SK-N-SH (cell line): Measurements from ENCODE around the gene TUT4. TPM values are rescaled to one million over a fixed set of nuclear protein-coding genes. Genes with fewer than 3 reads are reported as not detected.

Experiments
- CTCF ChIA-PET: fragments of 300-600, 350-600 bp; formaldehyde crosslinking; extraction: SDS; loops from one replicate; lab custom pipeline; 2021; lab: Yijun Ruan, JAX
- POLR2A ChIA-PET: fragments of 350-600 bp; sonication (Branson Sonifier 250); formaldehyde crosslinking; extraction: SDS; loops from one replicate; lab custom pipeline; 2020; ENCODE audit warnings: antibody characterized with exemption, inconsistent platforms; lab: Yijun Ruan, JAX
- DNase-seq: peaks from one replicate; pipeline ENCODE4 v3.0.0; 2012
- H2AFZ ChIP-seq: fragments of 200-600 bp; sonication (generic); 2 replicates; pipeline ENCODE4 v1.8.1; 2016; ENCODE audit warnings: antibody characterized with exemption, mild to moderate bottlenecking, low read depth
- H3F3A ChIP-seq: fragments of 200-600 bp; sonication (generic); replicated peaks from 2 replicates; pipeline ENCODE3; 2016; ENCODE audit warnings: antibody characterized with exemption, mild to moderate bottlenecking; ENCODE audit not compliant: insufficient read depth
- H3K27ac ChIP-seq, 2 experiments: fragments of 200-500 bp in 1 of 2; fragments of 200-600 bp in 1 of 2; sonication (Bioruptor generic) in 1 of 2; sonication (generic), shearing (Covaris generic) in 1 of 2; 2 replicates each; pipeline versions ENCODE4 v1.5.1 to v1.6.1; 2014 to 2016; ENCODE audit warnings: low read depth in 2 of 2, inconsistent platforms in 1 of 2, low read length in 1 of 2, mild to moderate bottlenecking in 1 of 2, mixed read lengths in 1 of 2
- H3K27me3 ChIP-seq: fragments of 200-600 bp; sonication (generic), shearing (Covaris generic); 2 replicates; pipeline ENCODE4 v1.6.1; 2016; ENCODE audit warnings: mixed run types; ENCODE audit not compliant: insufficient read depth
- H3K36me3 ChIP-seq, 2 experiments: fragments of 200-500 bp in 1 of 2; fragments of 200-600 bp in 1 of 2; sonication (Bioruptor generic) in 1 of 2; sonication (generic) in 1 of 2; replicated peaks in 1 of 2; 2 replicates each; pipeline versions ENCODE3 to v1.5.1; 2014 to 2016; ENCODE audit warnings: low read length in 1 of 2, mild to moderate bottlenecking in 1 of 2; ENCODE audit not compliant: insufficient read depth in 2 of 2, control insufficient read depth in 1 of 2
- H3K4me1 ChIP-seq, 2 experiments: fragments of 200-500 bp in 1 of 2; fragments of 200-600 bp in 1 of 2; sonication (Bioruptor generic) in 1 of 2; sonication (generic), shearing (Covaris generic) in 1 of 2; 2 replicates each; pipeline versions ENCODE4 v1.5.1 to v1.6.1; 2014 to 2016; ENCODE audit warnings: low read depth in 1 of 2, low read length in 1 of 2, mixed run types in 1 of 2; ENCODE audit not compliant: insufficient read depth in 2 of 2, control insufficient read depth in 1 of 2
- H3K4me2 ChIP-seq: fragments of 200-600 bp; sonication (generic), shearing (Covaris generic); 2 replicates; pipeline ENCODE4 v1.6.1; 2017; ENCODE audit warnings: mixed run types
- H3K4me3 ChIP-seq, 2 experiments: fragments of 200-500 bp in 1 of 2; fragments of 200-600 bp in 1 of 2; sonication (Bioruptor generic) in 1 of 2; sonication (generic), shearing (Covaris generic) in 1 of 2; 2 replicates each; pipeline versions ENCODE4 v1.5.1 to v1.8.1; 2014 to 2016; ENCODE audit warnings: low read depth in 2 of 2, inconsistent platforms in 1 of 2, low read length in 1 of 2, mild to moderate bottlenecking in 1 of 2, mixed read lengths in 1 of 2, moderate library complexity in 1 of 2
- H3K79me2 ChIP-seq: fragments of 200-600 bp; sonication (generic); 2 replicates; pipeline ENCODE4 v1.8.1; 2017; ENCODE audit warnings: mild to moderate bottlenecking; ENCODE audit not compliant: insufficient read depth
- H3K9ac ChIP-seq: fragments of 200-600 bp; sonication (generic); 2 replicates; pipeline ENCODE4 v1.6.1; 2017; ENCODE audit warnings: mixed run types
- H3K9me2 ChIP-seq: fragments of 200-600 bp; sonication (generic); 2 replicates; pipeline ENCODE4 v1.6.1; 2017; ENCODE audit warnings: mixed run types
- H3K9me3 ChIP-seq: fragments of 200-600 bp; sonication (generic); 2 replicates; pipeline ENCODE4 v1.6.1; 2017; ENCODE audit warnings: mixed run types, mild to moderate bottlenecking, moderate library complexity
- H4K20me1 ChIP-seq: fragments of 200-600 bp; sonication (generic); 2 replicates; pipeline ENCODE4 v1.6.1; 2017; ENCODE audit warnings: mild to moderate bottlenecking, mixed run types; ENCODE audit not compliant: insufficient read depth
- CHD2 ChIP-seq: fragments of 150-350 bp; IDR thresholded peaks from 2 replicates; pipeline ENCODE4 v1.6.1; 2018; ENCODE audit warnings: low read length; ENCODE audit not compliant: partially characterized antibody
- EP300 ChIP-seq, 2 experiments: IDR thresholded peaks; 2 replicates each; pipeline versions ENCODE4 v1.4.0 to v1.6.1; 2012; ENCODE audit warnings: borderline replicate concordance in 1 of 2, low read depth in 1 of 2, low read length in 1 of 2
- EZH2phosphoT487 ChIP-seq: fragments of 200-600 bp; sonication (generic); IDR thresholded peaks from 2 replicates; pipeline ENCODE4 v1.6.1; 2017; ENCODE audit warnings: low read depth, mixed run types, mild to moderate bottlenecking, antibody characterized with exemption, moderate library complexity, borderline replicate concordance
- FOSL2 ChIP-seq: IDR thresholded peaks from 2 replicates; pipeline ENCODE4 v1.4.0; 2012; ENCODE audit warnings: low read depth, mild to moderate bottlenecking, moderate library complexity, borderline replicate concordance
- FOXM1 ChIP-seq: IDR thresholded peaks from 2 replicates; pipeline ENCODE4 v1.4.0; 2012; ENCODE audit warnings: low read depth, mild to moderate bottlenecking
- GABPA ChIP-seq: IDR thresholded peaks from 2 replicates; pipeline ENCODE4 v1.4.0; 2012; ENCODE audit warnings: low read depth, mild to moderate bottlenecking
- MXI1 ChIP-seq: IDR thresholded peaks from 2 replicates; pipeline ENCODE4 v1.6.1; 2012; ENCODE audit warnings: mild to moderate bottlenecking, low read depth, low read length, improper control_type of control experiment
- NRF1 ChIP-seq: IDR thresholded peaks from 2 replicates; pipeline ENCODE4 v1.6.1; 2012; ENCODE audit warnings: low read depth, mild to moderate bottlenecking, low read length
- RFX5 ChIP-seq: IDR thresholded peaks from 2 replicates; pipeline ENCODE4 v1.6.1; 2012; ENCODE audit warnings: mild to moderate bottlenecking, improper control_type of control experiment, low read length
- TAF1 ChIP-seq: IDR thresholded peaks from 2 replicates; pipeline ENCODE4 v1.6.1; 2012; ENCODE audit warnings: low read depth, mild to moderate bottlenecking, low read length, moderate library complexity, borderline replicate concordance
- TCF12 ChIP-seq: IDR thresholded peaks from 2 replicates; pipeline ENCODE4 v1.4.0; 2012
- TEAD4 ChIP-seq: IDR thresholded peaks from 2 replicates; pipeline ENCODE4 v1.4.0; 2012; ENCODE audit warnings: mild to moderate bottlenecking, borderline replicate concordance; ENCODE audit not compliant: insufficient read depth
- YY1 ChIP-seq: IDR thresholded peaks from 2 replicates; pipeline ENCODE4 v1.4.0; 2012; ENCODE audit warnings: low read depth, mild to moderate bottlenecking
- WGBS: methylation state at CpG from one replicate; pipeline ENCODE4 v1.1.6; 2017; ENCODE audit warnings: low lambda C conversion rate; 5-methylcytosine and 5-hydroxymethylcytosine counted together
- polyA plus RNA-seq, 3 experiments: library from polyadenylated mRNA; depleted of rRNA; stranded (reverse); fragments of >200 nt; gene quantifications; 2 replicates each; pipeline ENCODE4 v1.2.3, GENCODE V29; 2012
- TF ChIP-seq, protein P1 (sequence below): fragments of 150-350 bp; IDR thresholded peaks from 2 replicates; pipeline ENCODE4 v1.6.1; 2017; ENCODE audit warnings: antibody characterized with exemption, low read length, low read depth, borderline replicate concordance
- TF ChIP-seq, protein P2 (sequence below): fragments of 200-600 bp; sonication (generic); IDR thresholded peaks from 2 replicates; pipeline ENCODE4 v1.6.1; 2017; ENCODE audit warnings: antibody characterized with exemption, mild to moderate bottlenecking, moderate library complexity
- TF ChIP-seq, protein P3 (sequence below): IDR thresholded peaks from 2 replicates; pipeline ENCODE4 v1.4.0; 2012; ENCODE audit warnings: low read depth, borderline replicate concordance
- TF ChIP-seq, protein P4 (sequence below): IDR thresholded peaks from 2 replicates; pipeline ENCODE4 v1.6.1; 2012; ENCODE audit warnings: mild to moderate bottlenecking, low read depth, low read length, moderate library complexity

TUT4 gene
- polyA plus RNA-seq, 1 of the 3 experiments (the other 2 are of a cell fraction): 28.3 TPM

DNA sequence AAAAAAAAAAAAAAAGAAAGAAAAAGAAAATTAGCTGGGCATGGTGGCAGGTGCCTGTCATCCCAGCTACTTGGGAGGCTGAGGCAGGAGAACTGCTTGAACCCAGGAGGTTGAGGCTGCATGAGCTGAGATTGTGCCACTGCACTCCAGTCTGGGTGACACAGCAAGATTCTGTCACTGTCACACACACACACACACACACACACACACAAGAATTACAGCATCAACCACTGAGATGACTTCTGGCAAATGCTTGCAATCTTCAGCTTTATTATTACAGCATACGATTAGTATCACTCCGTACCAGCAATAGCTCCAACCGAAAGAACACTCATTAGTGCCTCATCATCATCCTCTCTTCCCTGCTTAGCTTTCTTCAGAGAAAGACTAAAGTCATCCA lies 153.3 kb downstream of the TUT4 start:
- no peak overlapping the region for H3K4me2 ChIP-seq
- H3K36me3 ChIP-seq: peaks cover 0 to 25% of the 10 kb centered on the region in 2 experiments
- DNase-seq: no peak
- CTCF ChIA-PET: no interaction called here
- no peaks in the 10 kb centered on the region for H3F3A ChIP-seq
- TF ChIP-seq, protein P1, sequence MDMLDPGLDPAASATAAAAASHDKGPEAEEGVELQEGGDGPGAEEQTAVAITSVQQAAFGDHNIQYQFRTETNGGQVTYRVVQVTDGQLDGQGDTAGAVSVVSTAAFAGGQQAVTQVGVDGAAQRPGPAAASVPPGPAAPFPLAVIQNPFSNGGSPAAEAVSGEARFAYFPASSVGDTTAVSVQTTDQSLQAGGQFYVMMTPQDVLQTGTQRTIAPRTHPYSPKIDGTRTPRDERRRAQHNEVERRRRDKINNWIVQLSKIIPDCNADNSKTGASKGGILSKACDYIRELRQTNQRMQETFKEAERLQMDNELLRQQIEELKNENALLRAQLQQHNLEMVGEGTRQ: no peak
- no peak for TF ChIP-seq FOXM1
- no peak for TF ChIP-seq TCF12
- no peak for TF ChIP-seq RFX5
- no peak for TF ChIP-seq GABPA
- no peak for TF ChIP-seq NRF1
- TF ChIP-seq, protein P2, sequence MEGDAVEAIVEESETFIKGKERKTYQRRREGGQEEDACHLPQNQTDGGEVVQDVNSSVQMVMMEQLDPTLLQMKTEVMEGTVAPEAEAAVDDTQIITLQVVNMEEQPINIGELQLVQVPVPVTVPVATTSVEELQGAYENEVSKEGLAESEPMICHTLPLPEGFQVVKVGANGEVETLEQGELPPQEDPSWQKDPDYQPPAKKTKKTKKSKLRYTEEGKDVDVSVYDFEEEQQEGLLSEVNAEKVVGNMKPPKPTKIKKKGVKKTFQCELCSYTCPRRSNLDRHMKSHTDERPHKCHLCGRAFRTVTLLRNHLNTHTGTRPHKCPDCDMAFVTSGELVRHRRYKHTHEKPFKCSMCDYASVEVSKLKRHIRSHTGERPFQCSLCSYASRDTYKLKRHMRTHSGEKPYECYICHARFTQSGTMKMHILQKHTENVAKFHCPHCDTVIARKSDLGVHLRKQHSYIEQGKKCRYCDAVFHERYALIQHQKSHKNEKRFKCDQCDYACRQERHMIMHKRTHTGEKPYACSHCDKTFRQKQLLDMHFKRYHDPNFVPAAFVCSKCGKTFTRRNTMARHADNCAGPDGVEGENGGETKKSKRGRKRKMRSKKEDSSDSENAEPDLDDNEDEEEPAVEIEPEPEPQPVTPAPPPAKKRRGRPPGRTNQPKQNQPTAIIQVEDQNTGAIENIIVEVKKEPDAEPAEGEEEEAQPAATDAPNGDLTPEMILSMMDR: no peak
- TF ChIP-seq EZH2phosphoT487: no peak
- TF ChIP-seq CHD2: no peak
- TF ChIP-seq TAF1: no peak
- TF ChIP-seq YY1: no peak
- TF ChIP-seq, all 33 proteins: peak for 0
- peaks cover 0 to 9% of the 10 kb centered on the region in 2 experiments; a peak in 2 of 4 replicates for H3K4me1 ChIP-seq
- H3K9ac ChIP-seq: no peak overlapping the region
- peaks cover 24% of the 10 kb centered on the region for H3K79me2 ChIP-seq
- no peak overlapping the region for H2AFZ ChIP-seq
- no peak overlapping the region for H3K4me3 ChIP-seq
- 100% methylated on average over 3 of the region's 3 CpGs for WGBS
- H3K9me2 ChIP-seq: no peaks in the 10 kb centered on the region
- H3K27me3 ChIP-seq: no peaks in the 10 kb centered on the region
- no peaks in the 10 kb centered on the region for H3K9me3 ChIP-seq
- H4K20me1 ChIP-seq: no peaks in the 10 kb centered on the region
- H3K27ac ChIP-seq: no peak overlapping the region
- POLR2A ChIA-PET: no interaction called here

DNA sequence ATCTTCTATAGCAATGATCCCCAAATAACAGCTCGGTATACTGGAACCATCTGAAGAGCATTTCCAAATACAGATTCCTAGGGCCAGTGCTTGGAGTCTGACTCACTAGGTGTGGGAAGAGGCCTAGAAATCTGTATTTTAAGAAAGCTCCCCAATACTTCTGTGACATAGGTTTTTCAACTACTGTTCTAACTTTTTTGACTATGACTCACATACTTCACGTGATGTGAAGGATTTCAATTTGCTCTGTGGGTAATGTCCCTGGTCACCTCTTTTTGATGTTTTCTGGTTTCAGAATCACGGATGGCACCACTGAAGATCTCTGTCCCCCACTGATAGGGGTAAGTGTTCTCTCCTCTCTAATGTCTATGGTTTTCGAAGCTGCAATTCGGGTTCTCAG lies 159.7 kb downstream of the TUT4 start:
- CTCF ChIA-PET: interaction anchor here (1.3 kb wide), 1 partner anchor 25 kb away, joined by 3 read pairs; no protein-coding TSS in a partner anchor
- Histone ChIP-seq H2AFZ (no peak overlapping the region), H4K20me1 (no peaks in the 10 kb centered on the region), H3K9ac (no peak overlapping the region), H3K36me3 (peaks cover 8 to 25% of the 10 kb centered on the region in 2 experiments), H3F3A (no peaks in the 10 kb centered on the region), H3K9me2 (no peaks in the 10 kb centered on the region), H3K27ac (no peak overlapping the region), H3K4me1 (no peaks in the 10 kb centered on the region), H3K27me3 (no peaks in the 10 kb centered on the region), H3K4me3 (no peak overlapping the region), H3K79me2 (peaks cover 5% of the 10 kb centered on the region; the same call in 1 of the 2 replicates), H3K4me2 (no peak overlapping the region), H3K9me3 (no peaks in the 10 kb centered on the region)
- no peak for DNase-seq
- POLR2A ChIA-PET: no interaction called here
- TF ChIP-seq EP300 (IDR thresholded peaks at IDR 0.05; ENCODE audit: borderline replicate concordance in 1 of 2, low read depth in 1 of 2, low read length in 1 of 2) (no peak), RFX5 (no peak), EZH2phosphoT487 (no peak), TAF1 (no peak), FOSL2 (no peak), MXI1 (no peak), TEAD4 (no peak)
- TF ChIP-seq, protein P2: no peak
- TF ChIP-seq, protein P3, sequence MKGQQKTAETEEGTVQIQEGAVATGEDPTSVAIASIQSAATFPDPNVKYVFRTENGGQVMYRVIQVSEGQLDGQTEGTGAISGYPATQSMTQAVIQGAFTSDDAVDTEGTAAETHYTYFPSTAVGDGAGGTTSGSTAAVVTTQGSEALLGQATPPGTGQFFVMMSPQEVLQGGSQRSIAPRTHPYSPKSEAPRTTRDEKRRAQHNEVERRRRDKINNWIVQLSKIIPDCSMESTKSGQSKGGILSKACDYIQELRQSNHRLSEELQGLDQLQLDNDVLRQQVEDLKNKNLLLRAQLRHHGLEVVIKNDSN: no peak
- TF ChIP-seq, protein P4, sequence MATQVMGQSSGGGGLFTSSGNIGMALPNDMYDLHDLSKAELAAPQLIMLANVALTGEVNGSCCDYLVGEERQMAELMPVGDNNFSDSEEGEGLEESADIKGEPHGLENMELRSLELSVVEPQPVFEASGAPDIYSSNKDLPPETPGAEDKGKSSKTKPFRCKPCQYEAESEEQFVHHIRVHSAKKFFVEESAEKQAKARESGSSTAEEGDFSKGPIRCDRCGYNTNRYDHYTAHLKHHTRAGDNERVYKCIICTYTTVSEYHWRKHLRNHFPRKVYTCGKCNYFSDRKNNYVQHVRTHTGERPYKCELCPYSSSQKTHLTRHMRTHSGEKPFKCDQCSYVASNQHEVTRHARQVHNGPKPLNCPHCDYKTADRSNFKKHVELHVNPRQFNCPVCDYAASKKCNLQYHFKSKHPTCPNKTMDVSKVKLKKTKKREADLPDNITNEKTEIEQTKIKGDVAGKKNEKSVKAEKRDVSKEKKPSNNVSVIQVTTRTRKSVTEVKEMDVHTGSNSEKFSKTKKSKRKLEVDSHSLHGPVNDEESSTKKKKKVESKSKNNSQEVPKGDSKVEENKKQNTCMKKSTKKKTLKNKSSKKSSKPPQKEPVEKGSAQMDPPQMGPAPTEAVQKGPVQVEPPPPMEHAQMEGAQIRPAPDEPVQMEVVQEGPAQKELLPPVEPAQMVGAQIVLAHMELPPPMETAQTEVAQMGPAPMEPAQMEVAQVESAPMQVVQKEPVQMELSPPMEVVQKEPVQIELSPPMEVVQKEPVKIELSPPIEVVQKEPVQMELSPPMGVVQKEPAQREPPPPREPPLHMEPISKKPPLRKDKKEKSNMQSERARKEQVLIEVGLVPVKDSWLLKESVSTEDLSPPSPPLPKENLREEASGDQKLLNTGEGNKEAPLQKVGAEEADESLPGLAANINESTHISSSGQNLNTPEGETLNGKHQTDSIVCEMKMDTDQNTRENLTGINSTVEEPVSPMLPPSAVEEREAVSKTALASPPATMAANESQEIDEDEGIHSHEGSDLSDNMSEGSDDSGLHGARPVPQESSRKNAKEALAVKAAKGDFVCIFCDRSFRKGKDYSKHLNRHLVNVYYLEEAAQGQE: no peak
- WGBS: 89% methylated on average over 5 of the region's 5 CpGs
